ENCODE data around the gene SLC35G2. TPM values are rescaled to one million over a fixed set of nuclear protein-coding genes. Genes with fewer than 3 reads are reported as not detected.

The SLC35G2 gene
- polyA plus RNA-seq, 1 donor (not counting 4 experiments of a cell fraction or from before 2014, with no cell fraction given), result 1.9 TPM

DNA sequence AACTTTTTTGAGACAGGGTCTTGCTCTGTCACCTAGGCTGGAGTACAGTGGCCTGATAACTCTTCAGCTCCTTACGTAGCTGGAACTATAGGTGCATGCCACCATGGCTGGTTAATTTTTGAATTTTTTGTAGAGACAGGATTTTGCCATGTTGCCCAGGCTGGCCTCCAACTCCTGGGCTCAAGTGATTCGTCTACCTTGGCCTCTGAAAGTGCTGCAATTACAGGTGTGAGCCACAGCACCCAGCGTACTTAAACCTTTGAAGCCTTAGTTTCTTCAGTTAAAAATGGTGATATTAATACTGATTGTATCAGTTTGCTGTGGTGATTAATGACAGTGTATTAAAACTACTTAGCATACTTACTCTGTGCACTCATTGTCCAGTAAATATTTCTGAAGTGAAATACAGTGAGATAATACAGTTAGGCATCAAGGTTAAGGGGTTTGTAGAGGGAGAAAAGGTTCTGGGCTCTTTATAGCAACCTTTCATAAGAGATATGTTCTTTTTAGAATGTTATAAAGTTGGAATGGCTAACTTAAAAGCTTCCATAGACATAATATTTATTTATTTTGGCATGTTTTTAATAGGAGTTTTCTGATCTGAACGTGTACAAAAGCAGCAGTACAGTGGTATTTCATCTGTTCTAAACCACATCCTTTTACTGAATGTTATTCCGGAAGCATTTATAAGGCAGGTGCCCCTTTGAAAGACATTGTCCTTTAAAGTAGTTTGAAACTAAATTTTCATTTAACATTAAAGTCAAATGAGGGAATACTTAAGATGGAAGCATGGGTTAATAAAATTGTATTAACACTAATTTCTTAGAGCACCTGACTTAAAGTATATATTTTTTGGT lies 66.7 kb downstream of the SLC35G2 start:
- TF ChIP-seq, protein P1, sequence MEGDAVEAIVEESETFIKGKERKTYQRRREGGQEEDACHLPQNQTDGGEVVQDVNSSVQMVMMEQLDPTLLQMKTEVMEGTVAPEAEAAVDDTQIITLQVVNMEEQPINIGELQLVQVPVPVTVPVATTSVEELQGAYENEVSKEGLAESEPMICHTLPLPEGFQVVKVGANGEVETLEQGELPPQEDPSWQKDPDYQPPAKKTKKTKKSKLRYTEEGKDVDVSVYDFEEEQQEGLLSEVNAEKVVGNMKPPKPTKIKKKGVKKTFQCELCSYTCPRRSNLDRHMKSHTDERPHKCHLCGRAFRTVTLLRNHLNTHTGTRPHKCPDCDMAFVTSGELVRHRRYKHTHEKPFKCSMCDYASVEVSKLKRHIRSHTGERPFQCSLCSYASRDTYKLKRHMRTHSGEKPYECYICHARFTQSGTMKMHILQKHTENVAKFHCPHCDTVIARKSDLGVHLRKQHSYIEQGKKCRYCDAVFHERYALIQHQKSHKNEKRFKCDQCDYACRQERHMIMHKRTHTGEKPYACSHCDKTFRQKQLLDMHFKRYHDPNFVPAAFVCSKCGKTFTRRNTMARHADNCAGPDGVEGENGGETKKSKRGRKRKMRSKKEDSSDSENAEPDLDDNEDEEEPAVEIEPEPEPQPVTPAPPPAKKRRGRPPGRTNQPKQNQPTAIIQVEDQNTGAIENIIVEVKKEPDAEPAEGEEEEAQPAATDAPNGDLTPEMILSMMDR (optimal IDR thresholded peaks at IDR 0.05 in 1 of 3, IDR thresholded peaks at IDR 0.05 in 1 of 3, conservative IDR thresholded peaks at IDR 0.05 in 1 of 3; ENCODE audit: extremely low read depth in 1 of 3, insufficient read depth in 2 of 3, low read length in 3 of 3), result no peak
- no peak for TF ChIP-seq EZH2 (IDR thresholded peaks at IDR 0.05; ENCODE audit: low read length)
- Histone ChIP-seq H3K79me2 (ENCODE audit: control insufficient read depth, insufficient read depth, low read length) (peaks cover 88% of the 10 kb centered on the region), H3K4me2 (ENCODE audit: control insufficient read depth, extremely low read depth, insufficient read depth, low read depth, low read length) (no peak overlapping the region), H3K36me3 (ENCODE audit: control insufficient read depth in 2 of 2, extremely low read depth in 1 of 2, insufficient read depth in 2 of 2, low read length in 2 of 2) (no peaks in the 10 kb centered on the region), H3K9me3 (ENCODE audit: control insufficient read depth, low read depth, low read length) (peaks cover under 1% of the 10 kb centered on the region), H3K4me3 (ENCODE audit: control insufficient read depth in 2 of 3, extremely low read depth in 1 of 3, insufficient read depth in 2 of 3, low read depth in 1 of 3, low read length in 3 of 3) (no peak overlapping the region), H3K27ac (ENCODE audit: control insufficient read depth, insufficient read depth, low read length) (no peak overlapping the region), H3K4me1 (ENCODE audit: control insufficient read depth, extremely low read depth, insufficient read depth, low read length) (no peaks in the 10 kb centered on the region), H3K27me3 (ENCODE audit: control insufficient read depth, extremely low read depth, insufficient read depth, low read length) (no peaks in the 10 kb centered on the region), H3K9ac (ENCODE audit: control insufficient read depth, extremely low read depth, insufficient read depth, low read length) (no peak overlapping the region), H4K20me1 (ENCODE audit: control insufficient read depth, extremely low read depth, insufficient read depth, low read length) (no peaks in the 10 kb centered on the region), H3K9me1 (ENCODE audit: control insufficient read depth, extremely low read depth, insufficient read depth, low read length) (no peaks in the 10 kb centered on the region), H2AFZ (ENCODE audit: control insufficient read depth, low read length) (no peak overlapping the region)
- FAIRE-seq, result no peak
- DNase-seq (ENCODE audit: low read depth, low spot score), result no peak
- dilution Hi-C loops (cut with MboI; ENCODE audit: extremely low pct_ligation_motif_present, low sequenced_read_pairs), result no loop called here

GRCh38 chr3:136889947-136890346 lies 71.0 kb downstream of the SLC35G2 start:
- H3K9ac ChIP-seq (ENCODE audit: control insufficient read depth, extremely low read depth, insufficient read depth, low read length), result no peak overlapping the region
- no peaks in the 10 kb centered on the region for H4K20me1 ChIP-seq (ENCODE audit: control insufficient read depth, extremely low read depth, insufficient read depth, low read length)
- peaks cover 14% of the 10 kb centered on the region for H3K4me1 ChIP-seq (ENCODE audit: control insufficient read depth, extremely low read depth, insufficient read depth, low read length)
- peaks cover 8% of the 10 kb centered on the region for H3K9me3 ChIP-seq (ENCODE audit: control insufficient read depth, low read depth, low read length)
- no peaks in the 10 kb centered on the region for H3K27me3 ChIP-seq (ENCODE audit: control insufficient read depth, extremely low read depth, insufficient read depth, low read length)
- dilution Hi-C loops (cut with MboI; ENCODE audit: extremely low pct_ligation_motif_present, low sequenced_read_pairs), result no loop called here
- no peaks in the 10 kb centered on the region for H3K9me1 ChIP-seq (ENCODE audit: control insufficient read depth, extremely low read depth, insufficient read depth, low read length)
- H3K4me3 ChIP-seq (ENCODE audit: control insufficient read depth in 2 of 3, extremely low read depth in 1 of 3, insufficient read depth in 2 of 3, low read depth in 1 of 3, low read length in 3 of 3), result no peak overlapping the region
- no peaks in the 10 kb centered on the region for H3K36me3 ChIP-seq (ENCODE audit: control insufficient read depth in 2 of 2, extremely low read depth in 1 of 2, insufficient read depth in 2 of 2, low read length in 2 of 2)
- peaks cover 90% of the 10 kb centered on the region for H3K79me2 ChIP-seq (ENCODE audit: control insufficient read depth, insufficient read depth, low read length)
- no peak overlapping the region for H3K4me2 ChIP-seq (ENCODE audit: control insufficient read depth, extremely low read depth, insufficient read depth, low read depth, low read length)
- DNase-seq (ENCODE audit: low read depth, low spot score), result no peak
- TF ChIP-seq EZH2 (IDR thresholded peaks at IDR 0.05; ENCODE audit: low read length), result no peak
- TF ChIP-seq, protein P1 (optimal IDR thresholded peaks at IDR 0.05 in 1 of 3, IDR thresholded peaks at IDR 0.05 in 1 of 3, conservative IDR thresholded peaks at IDR 0.05 in 1 of 3; ENCODE audit: extremely low read depth in 1 of 3, insufficient read depth in 2 of 3, low read length in 3 of 3), result no peak
- H3K27ac ChIP-seq (ENCODE audit: control insufficient read depth, insufficient read depth, low read length), result no peak overlapping the region
- H2AFZ ChIP-seq (ENCODE audit: control insufficient read depth, low read length), result no peak overlapping the region
- no peak for FAIRE-seq
